ENCODE results near the gene ARHGAP33. TPM values are rescaled to one million over a fixed set of nuclear protein-coding genes. Genes with fewer than 3 reads are reported as not detected.

The ARHGAP33 gene
- total and polyA plus RNA-seq, 2 of the 4 experiments (the other 2 are of a cell fraction), result 0.72 to 11.9 TPM

DNA sequence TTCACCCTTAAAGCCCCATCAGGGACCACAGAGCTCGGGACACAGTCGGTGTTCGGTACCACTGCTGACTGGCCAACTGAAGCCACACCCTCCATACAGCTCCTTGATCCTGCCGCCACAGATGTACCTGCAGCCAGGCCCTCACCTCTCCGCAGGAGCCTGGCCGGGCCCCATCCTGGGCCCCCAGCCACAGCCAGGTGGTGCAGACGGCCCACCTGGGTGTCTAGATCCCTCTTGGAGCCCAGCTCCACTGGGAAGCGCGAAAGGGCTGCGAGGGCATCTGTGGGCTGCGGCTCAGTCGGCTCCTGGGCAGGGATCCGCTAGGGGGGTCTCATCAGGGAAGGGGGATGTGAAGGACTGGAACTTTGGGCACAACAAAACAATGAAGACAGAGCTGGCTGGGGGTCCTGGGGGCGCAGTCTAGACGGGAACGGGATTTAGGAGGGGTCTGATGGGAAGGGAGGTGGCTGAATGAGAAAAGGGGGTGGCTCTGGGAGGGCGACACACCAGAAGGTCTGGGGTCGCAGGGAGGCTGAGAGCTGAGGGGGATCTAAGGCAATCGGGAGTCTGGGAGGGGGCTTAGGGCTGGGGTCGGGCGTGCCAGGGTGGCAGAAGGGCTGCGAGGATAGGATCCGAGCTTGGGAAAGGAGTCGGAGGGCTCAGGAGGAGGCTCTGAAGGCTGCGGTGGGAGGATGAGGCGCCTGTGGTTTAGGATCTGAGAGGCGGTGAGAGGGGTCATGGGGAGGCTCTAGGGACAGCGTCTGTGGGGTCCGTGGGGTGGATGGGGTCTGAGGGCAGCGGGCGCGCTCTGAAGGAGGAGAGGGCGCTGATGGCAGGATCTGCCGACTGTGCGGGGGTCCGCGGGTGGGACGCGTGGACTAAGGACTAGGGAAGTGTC is 21.5 kb downstream of the ARHGAP33 start:
- no peak overlapping the region for H4K91ac ChIP-seq (ENCODE audit: insufficient read depth, low read depth, low read length)
- no peaks in the 10 kb centered on the region for H3K36me3 ChIP-seq (ENCODE audit: control insufficient read depth, insufficient read depth, low read length)
- no peak overlapping the region for H2AK5ac ChIP-seq (ENCODE audit: low read depth, low read length)
- DNase-seq, result no peak
- no peak overlapping the region for H4K5ac ChIP-seq (ENCODE audit: low read depth, low read length)
- TF ChIP-seq, protein P1, sequence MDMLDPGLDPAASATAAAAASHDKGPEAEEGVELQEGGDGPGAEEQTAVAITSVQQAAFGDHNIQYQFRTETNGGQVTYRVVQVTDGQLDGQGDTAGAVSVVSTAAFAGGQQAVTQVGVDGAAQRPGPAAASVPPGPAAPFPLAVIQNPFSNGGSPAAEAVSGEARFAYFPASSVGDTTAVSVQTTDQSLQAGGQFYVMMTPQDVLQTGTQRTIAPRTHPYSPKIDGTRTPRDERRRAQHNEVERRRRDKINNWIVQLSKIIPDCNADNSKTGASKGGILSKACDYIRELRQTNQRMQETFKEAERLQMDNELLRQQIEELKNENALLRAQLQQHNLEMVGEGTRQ (IDR thresholded peaks at IDR 0.05; ENCODE audit: low read depth, low read length), result no peak
- TF ChIP-seq MAFK (IDR thresholded peaks at IDR 0.05; ENCODE audit: low read depth, low read length), result no peak
- no peak for TF ChIP-seq POLR2A (IDR thresholded peaks at IDR 0.05; ENCODE audit: low read depth, low read length)
- TF ChIP-seq BHLHE40 (IDR thresholded peaks at IDR 0.05; ENCODE audit: low read depth, low read length), result no peak
- no peak for TF ChIP-seq NFE2L2 (IDR thresholded peaks at IDR 0.05; ENCODE audit: low read depth, low read length)
- TF ChIP-seq MAZ (IDR thresholded peaks at IDR 0.05; ENCODE audit: borderline replicate concordance, low read depth, low read length), result no peak
- TF ChIP-seq CHD1 (IDR thresholded peaks at IDR 0.05; ENCODE audit: low read depth, low read length), result no peak
- TF ChIP-seq RFX5 (IDR thresholded peaks at IDR 0.05; ENCODE audit: low read depth, low read length), result no peak
- no peak for TF ChIP-seq MXI1 (IDR thresholded peaks at IDR 0.05; ENCODE audit: borderline replicate concordance, low read depth, low read length)
- TF ChIP-seq RAD21 (IDR thresholded peaks at IDR 0.05; ENCODE audit: low read length), result no peak
- TF ChIP-seq, protein P2, sequence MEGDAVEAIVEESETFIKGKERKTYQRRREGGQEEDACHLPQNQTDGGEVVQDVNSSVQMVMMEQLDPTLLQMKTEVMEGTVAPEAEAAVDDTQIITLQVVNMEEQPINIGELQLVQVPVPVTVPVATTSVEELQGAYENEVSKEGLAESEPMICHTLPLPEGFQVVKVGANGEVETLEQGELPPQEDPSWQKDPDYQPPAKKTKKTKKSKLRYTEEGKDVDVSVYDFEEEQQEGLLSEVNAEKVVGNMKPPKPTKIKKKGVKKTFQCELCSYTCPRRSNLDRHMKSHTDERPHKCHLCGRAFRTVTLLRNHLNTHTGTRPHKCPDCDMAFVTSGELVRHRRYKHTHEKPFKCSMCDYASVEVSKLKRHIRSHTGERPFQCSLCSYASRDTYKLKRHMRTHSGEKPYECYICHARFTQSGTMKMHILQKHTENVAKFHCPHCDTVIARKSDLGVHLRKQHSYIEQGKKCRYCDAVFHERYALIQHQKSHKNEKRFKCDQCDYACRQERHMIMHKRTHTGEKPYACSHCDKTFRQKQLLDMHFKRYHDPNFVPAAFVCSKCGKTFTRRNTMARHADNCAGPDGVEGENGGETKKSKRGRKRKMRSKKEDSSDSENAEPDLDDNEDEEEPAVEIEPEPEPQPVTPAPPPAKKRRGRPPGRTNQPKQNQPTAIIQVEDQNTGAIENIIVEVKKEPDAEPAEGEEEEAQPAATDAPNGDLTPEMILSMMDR (conservative IDR thresholded peaks at IDR 0.05; ENCODE audit: low read depth, low read length), result no peak
- no peak for TF ChIP-seq FOS (IDR thresholded peaks at IDR 0.05; ENCODE audit: low read depth, low read length)
- TF ChIP-seq, protein P3, sequence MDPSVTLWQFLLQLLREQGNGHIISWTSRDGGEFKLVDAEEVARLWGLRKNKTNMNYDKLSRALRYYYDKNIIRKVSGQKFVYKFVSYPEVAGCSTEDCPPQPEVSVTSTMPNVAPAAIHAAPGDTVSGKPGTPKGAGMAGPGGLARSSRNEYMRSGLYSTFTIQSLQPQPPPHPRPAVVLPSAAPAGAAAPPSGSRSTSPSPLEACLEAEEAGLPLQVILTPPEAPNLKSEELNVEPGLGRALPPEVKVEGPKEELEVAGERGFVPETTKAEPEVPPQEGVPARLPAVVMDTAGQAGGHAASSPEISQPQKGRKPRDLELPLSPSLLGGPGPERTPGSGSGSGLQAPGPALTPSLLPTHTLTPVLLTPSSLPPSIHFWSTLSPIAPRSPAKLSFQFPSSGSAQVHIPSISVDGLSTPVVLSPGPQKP (IDR thresholded peaks at IDR 0.05; ENCODE audit: borderline replicate concordance, low read depth, low read length), result no peak
- no peak for TF ChIP-seq CEBPB (IDR thresholded peaks at IDR 0.05; ENCODE audit: low read depth, low read length)
- H3K4me2 ChIP-seq (ENCODE audit: low read depth, low read length), result no peak overlapping the region
- H3K18ac ChIP-seq (ENCODE audit: low read depth, low read length), result no peak overlapping the region
- WGBS, 2 experiments (ENCODE audit: extremely low coverage in 2 of 2, insufficient read length in 1 of 2), result 15% methylated on average over 30 of the region's 39 CpGs; no CpG with 5 or more reads in 1 of the 2 experiments
- H2AFZ ChIP-seq (replicated peaks; ENCODE audit: low read length, poor library complexity), result no peak overlapping the region
- no TSS peak for BruUV-seq (replicated peaks)
- H3K27me3 ChIP-seq (ENCODE audit: control insufficient read depth, insufficient read depth, low read length), result peaks cover 30% of the 10 kb centered on the region
- dilution Hi-C loops (cut with HindIII; ENCODE audit: low sequenced_read_pairs, unreplicated experiment), result no loop called here
- no peak overlapping the region for H3K4ac ChIP-seq (ENCODE audit: low read depth, low read length)
- H4K8ac ChIP-seq (ENCODE audit: low read depth in 2 of 2, low read length in 2 of 2), result no peak overlapping the region
- H3K14ac ChIP-seq (replicated peaks; ENCODE audit: low read depth, low read length), result no peak overlapping the region
- H3K4me1 ChIP-seq (ENCODE audit: control insufficient read depth, insufficient read depth, low read length), result no peaks in the 10 kb centered on the region
- ChIA-PET CTCF (interaction anchor here (1.1 kb wide), 1 partner anchor 8 kb away, joined by 3 read pairs; no protein-coding TSS in a partner anchor), POLR2A (ENCODE audit: unreplicated experiment) (no interaction called here)
- no peak for ATAC-seq (ENCODE audit: low read depth)
- no peaks in the 10 kb centered on the region for H4K20me1 ChIP-seq (ENCODE audit: insufficient read depth, low read length)
- no peak overlapping the region for H2BK15ac ChIP-seq (ENCODE audit: low read depth, low read length)
- no peak overlapping the region for H3K27ac ChIP-seq (ENCODE audit: insufficient read depth, low read length)
- in situ Hi-C loops (cut with MboI; ENCODE audit: low sequenced_read_pairs), result no loop called here
- no peaks in the 10 kb centered on the region for H3K9me3 ChIP-seq (ENCODE audit: control insufficient read depth, insufficient read depth, low read length)
- H2BK120ac ChIP-seq (ENCODE audit: low read depth, low read length), result no peak overlapping the region
- H3K79me1 ChIP-seq (ENCODE audit: low read depth in 1 of 2, low read length in 2 of 2), result no peaks in the 10 kb centered on the region
- H3K9me1 ChIP-seq (ENCODE audit: insufficient read depth, low read length), result no peaks in the 10 kb centered on the region
- H3K23ac ChIP-seq (ENCODE audit: low read depth, low read length), result no peak overlapping the region
- H2BK20ac ChIP-seq (ENCODE audit: low read depth, low read length), result no peak overlapping the region
- intact Hi-C loops (cut with micrococcal nuclease), result no loop called here
- H2AK9ac ChIP-seq (replicated peaks; ENCODE audit: low read depth, low read length, poor library complexity), result no peak overlapping the region
- H3K9ac ChIP-seq (ENCODE audit: low read depth, low read length), result no peak overlapping the region
- no peak overlapping the region for H3K4me3 ChIP-seq (ENCODE audit: insufficient read depth, low read depth, low read length)
- H3K56ac ChIP-seq (ENCODE audit: extremely low read depth, insufficient read depth, low read length), result no peak overlapping the region
- H2BK5ac ChIP-seq (ENCODE audit: low read depth, low read length, poor library complexity, severe bottlenecking), result no peak overlapping the region

All from IMR-90 (cell line).